NCI-H82 treated with DMSO at 0.1 percent for 48 hours (cell line): ENCODE results near the gene GNS.
"Not testable (repeated sequence)": the region's sequence is repeated elsewhere in the genome, so short reads cannot be mapped to it uniquely, and the experiment has no call there.

Experiments
- DNase-seq: peaks from one replicate; lab custom pipeline; 2025; ENCODE audit not compliant: unreplicated experiment; lab: John Stamatoyannopoulos, UW

GNS gene

GRCh38 chr12:64780132-64780530 is 20.9 kb upstream of the GNS start:
- DNase-seq, result peak; percentile 66

- DNase-seq, result peak; percentile 46
Measured at GRCh38 chr12:64779354-64779974, 20.3 kb upstream of the GNS start.

- not testable (repeated sequence) for DNase-seq
Measured at GRCh38 chr12:64775147-64775736, 16.0 kb upstream of the GNS start.

- DNase-seq, result no peak
Measured at GRCh38 chr12:64773386-64773785, 14.2 kb upstream of the GNS start.

GRCh38 chr12:64767495-64767894 is 8.3 kb upstream of the GNS start:
- no peak for DNase-seq

GRCh38 chr12:64760808-64761573 is 1.8 kb upstream of the GNS start:
- no peak for DNase-seq

GRCh38 chr12:64757771-64758170 is 1.4 kb downstream of the GNS start:
- no peak for DNase-seq

GRCh38 chr12:64756376-64756775 is 2.8 kb downstream of the GNS start:
- no peak for DNase-seq

GRCh38 chr12:64753427-64753826 is 5.8 kb downstream of the GNS start:
- DNase-seq, result no peak

- no peak for DNase-seq
Measured at GRCh38 chr12:64752833-64753238, 6.4 kb downstream of the GNS start.

GRCh38 chr12:64752032-64752431 is 7.2 kb downstream of the GNS start:
- DNase-seq, result no peak

GRCh38 chr12:64749461-64750200 is 9.6 kb downstream of the GNS start:
- DNase-seq, result no peak

GRCh38 chr12:64747695-64748094 is 11.5 kb downstream of the GNS start:
- DNase-seq, result no peak

- no peak for DNase-seq
Measured at GRCh38 chr12:64746663-64747062, 12.5 kb downstream of the GNS start.

- no peak for DNase-seq
Measured at GRCh38 chr12:64745980-64746379, 13.2 kb downstream of the GNS start.

GRCh38 chr12:64745259-64745807 is 13.9 kb downstream of the GNS start:
- DNase-seq, result no peak

- DNase-seq, result peak; percentile 56
Measured at GRCh38 chr12:64744422-64745258, 14.6 kb downstream of the GNS start.

- DNase-seq, result no peak
Measured at GRCh38 chr12:64743206-64743605, 16.0 kb downstream of the GNS start.

- DNase-seq, result no peak
Measured at GRCh38 chr12:64742416-64742815, 16.8 kb downstream of the GNS start.

GRCh38 chr12:64740646-64741045 is 18.6 kb downstream of the GNS start:
- no peak for DNase-seq
